ENCODE measurements around the gene RALGAPA2.

The RALGAPA2 gene

DNA sequence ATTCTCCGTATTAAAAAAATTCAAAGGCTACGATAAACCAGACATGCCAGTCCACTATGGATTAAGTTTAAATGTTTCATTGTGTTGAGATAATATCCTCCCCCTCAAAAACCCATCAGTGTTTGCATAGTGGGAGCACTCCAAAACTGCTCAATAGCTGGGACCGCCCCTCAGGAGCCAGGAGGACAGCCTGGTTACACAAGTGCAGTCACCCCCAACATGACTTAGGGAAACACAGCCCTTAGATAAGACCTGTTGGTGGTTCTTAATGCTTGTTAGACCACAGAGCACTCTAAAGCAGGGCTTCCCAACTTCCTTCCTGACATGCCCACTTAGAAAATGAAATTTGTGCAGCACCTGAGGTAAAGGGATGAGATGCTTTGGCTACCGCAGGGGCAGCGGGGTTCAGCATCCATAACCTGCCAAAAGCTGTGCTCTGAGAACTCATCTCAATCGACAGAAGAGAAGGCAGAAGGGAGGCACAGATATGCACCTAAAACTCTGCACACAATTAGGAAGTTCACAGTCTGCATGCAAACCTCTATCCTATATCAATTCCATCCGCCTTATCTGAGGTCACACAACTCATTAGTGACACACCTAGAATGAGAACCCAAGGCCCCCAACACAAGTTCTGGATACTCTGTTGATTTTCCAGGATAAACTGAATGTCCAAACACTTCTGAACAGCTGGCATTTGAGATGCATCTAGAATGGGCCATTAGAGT lies 74.3 kb downstream of the RALGAPA2 start:
- no peak for DNase-seq (ENCODE audit: extremely low read depth in 1 of 2, low read depth in 1 of 2)

- DNase-seq (ENCODE audit: extremely low read depth in 1 of 2, low read depth in 1 of 2): no peak
These were observed 77.4 kb downstream of the RALGAPA2 start for GRCh38 chr20:20635006-20635405.

DNA sequence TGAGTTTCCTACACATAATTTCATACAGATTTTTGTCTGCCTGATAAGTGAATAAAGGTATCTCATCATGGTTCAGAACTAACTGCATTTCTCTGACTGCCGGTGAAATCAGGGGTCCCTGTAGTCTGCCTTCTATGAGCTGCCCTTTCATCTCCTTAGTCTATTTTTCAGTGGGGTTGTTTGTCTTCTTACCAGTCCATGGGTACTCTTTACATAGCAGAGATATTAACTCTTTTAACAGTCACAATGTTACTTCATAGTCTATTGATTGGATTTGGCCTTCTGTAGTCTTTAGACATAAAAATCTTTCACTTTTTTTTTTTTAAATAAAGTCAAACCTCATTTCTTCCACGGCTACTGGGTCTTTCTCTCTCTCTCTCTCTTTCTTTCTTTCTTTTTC lies 79.8 kb downstream of the RALGAPA2 start:
- DNase-seq (ENCODE audit: extremely low read depth in 1 of 2, low read depth in 1 of 2): no peak

- DNase-seq (ENCODE audit: extremely low read depth in 1 of 2, low read depth in 1 of 2): no peak
These were observed 81.9 kb downstream of the RALGAPA2 start for GRCh38 chr20:20630551-20630950.

DNA sequence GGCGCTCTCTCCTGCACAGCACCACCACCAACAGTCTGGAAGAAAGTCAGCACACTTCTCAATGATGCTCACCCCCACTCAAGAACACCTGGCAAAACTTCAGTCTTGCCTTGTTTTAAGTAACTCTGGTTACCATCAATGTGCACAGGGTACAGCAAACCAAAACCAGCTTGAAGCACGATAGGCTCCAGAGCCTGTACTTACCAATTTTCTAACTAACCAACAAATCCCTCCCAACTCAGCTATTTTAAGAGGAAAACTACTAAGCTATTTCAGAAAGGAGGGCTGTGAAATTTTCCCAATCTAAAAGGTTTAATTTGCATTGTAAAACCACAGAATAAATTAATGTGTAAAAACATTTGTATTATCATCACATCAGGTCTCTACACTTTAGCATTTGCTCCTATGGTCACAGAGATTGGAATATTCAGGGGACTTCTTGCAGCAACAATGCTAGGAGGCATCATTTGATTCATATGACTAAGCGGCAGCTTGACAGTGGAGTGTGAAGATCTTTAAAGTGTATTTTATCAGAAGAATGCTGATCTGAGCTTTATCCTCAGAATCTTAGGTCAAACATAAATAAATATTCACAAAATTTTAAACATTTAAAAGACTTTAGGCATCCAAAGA lies 82.8 kb downstream of the RALGAPA2 start:
- DNase-seq (ENCODE audit: extremely low read depth in 1 of 2, low read depth in 1 of 2): no peak

GRCh38 chr20:20628314-20628713 lies 84.1 kb downstream of the RALGAPA2 start:
- no peak for DNase-seq (ENCODE audit: extremely low read depth in 1 of 2, low read depth in 1 of 2)

- DNase-seq (ENCODE audit: extremely low read depth in 1 of 2, low read depth in 1 of 2): no peak
These were observed 85.0 kb downstream of the RALGAPA2 start for GRCh38 chr20:20627471-20627870.

DNA sequence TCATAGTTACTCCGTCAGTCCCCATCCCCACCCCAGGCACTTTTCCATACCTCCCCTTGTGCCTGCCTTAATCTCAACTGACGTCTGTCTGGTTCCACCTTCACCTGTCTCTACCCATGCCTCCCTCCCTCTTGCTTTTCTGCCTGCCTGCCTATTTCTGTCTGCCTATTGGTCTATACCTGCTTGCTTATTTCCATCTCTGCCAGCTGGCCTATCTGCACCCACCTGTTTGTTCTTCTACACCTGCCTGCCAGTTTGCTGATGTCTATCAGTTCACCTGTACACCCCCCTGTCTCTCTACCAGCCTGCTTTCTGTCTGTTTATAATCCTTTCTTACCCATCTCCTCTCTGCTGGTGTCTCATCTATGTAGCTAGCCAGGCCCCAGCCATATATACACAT lies 87.5 kb downstream of the RALGAPA2 start:
- DNase-seq (ENCODE audit: extremely low read depth in 1 of 2, low read depth in 1 of 2): no peak

DNA sequence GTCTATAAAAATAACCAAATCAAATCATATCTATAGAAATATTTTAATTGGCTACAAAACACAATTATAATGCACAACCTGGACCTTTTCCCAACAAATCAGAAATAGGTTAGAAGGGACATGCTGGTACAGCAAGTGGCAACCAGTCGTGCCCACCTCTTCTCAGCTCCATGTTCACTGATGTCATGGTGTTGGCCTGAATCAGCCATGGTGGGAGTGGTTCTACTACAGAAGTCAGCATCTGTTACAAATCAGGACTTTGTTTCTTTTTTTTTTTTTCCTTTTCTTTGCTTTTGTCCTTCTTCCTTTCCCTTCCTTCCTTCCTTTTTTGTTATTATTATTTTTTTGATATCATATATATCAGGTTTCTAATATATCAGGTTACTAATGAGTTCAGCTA lies 91.2 kb downstream of the RALGAPA2 start:
- no peak for DNase-seq (ENCODE audit: extremely low read depth in 1 of 2, low read depth in 1 of 2)

DNA sequence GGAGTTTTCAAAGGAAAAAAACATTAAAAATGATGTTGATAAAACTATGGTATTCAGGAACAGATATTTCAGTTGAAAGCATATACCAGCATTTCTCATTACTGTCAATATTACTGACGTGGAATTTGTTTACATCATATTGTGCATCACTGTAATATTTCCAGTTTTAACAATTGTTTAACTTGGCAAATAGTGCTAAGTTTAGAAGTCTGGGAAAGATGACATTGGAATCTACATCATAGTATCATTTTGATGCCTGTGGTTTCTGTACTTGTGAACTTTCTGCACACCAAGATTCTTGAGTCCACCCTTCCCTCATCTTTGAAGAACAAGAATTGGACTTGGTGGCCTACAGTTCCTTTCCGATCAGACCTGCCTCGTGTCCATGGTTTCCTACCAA lies 98.1 kb downstream of the RALGAPA2 start:
- DNase-seq (ENCODE audit: extremely low read depth in 1 of 2, low read depth in 1 of 2): no peak

DNA sequence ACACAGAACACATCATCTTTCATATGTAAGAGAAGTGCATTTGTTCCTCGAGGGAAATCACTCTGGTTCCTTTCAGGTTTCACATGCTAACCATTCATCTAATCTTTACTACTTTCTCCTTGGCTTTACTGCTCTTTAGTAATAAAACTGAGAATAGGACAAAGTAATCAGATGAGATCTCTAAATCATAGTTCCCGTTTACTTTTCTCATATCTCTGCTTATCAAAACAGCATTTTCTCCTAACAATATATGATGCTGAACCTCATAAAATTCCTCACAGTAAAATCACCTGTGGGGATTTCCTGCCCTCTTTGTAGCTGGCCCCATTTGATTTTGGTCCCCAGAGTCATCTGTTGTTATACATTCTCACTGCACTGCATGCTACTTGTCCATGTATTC lies 100.2 kb downstream of the RALGAPA2 start:
- DNase-seq (ENCODE audit: extremely low read depth in 1 of 2, low read depth in 1 of 2): no peak

GRCh38 chr20:20611167-20611566 lies 101.3 kb downstream of the RALGAPA2 start:
- DNase-seq (ENCODE audit: extremely low read depth in 1 of 2, low read depth in 1 of 2): no peak

DNA sequence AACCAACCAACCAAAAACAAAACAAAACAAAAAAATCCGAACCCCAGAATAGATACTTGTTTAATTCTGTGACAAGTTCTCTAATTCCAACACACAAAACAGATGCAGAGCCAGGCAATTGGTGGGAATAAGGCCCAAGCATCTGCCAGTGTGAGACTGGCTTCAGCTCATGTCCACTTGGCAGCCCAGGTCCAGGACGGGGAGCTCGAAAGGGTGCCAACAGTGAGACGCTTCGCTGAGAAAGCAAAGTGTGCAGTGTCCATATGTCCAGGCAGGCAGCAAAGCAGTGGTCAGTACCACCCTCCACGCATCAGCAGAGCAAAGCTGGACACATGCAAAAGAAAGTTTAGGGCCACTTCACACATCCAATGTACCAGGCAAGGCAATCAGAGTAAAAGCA lies 102.9 kb downstream of the RALGAPA2 start:
- DNase-seq (ENCODE audit: extremely low read depth in 1 of 2, low read depth in 1 of 2): no peak

DNA sequence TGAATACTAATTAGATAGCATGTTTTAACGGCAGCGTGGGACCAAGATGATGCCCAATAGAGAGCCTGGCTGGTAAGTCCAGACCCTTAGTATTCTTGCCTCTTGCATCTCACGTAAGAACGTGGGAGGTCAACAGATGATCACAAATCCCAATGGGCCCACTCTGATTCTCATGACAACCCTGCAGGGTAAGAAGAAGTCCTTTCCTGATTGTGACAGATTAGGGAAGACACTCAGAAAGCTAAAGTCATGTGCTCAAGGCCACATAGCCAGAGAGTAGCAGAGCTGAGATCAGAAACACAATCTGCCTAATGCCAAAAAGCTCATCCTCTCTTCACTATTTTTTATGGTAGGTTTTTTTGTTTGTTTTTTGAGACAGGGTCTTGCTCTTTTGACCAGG lies 103.8 kb downstream of the RALGAPA2 start:
- DNase-seq (ENCODE audit: extremely low read depth in 1 of 2, low read depth in 1 of 2): no peak

- DNase-seq (ENCODE audit: extremely low read depth in 1 of 2, low read depth in 1 of 2): no peak
These were observed 104.4 kb downstream of the RALGAPA2 start for GRCh38 chr20:20608041-20608440.

GRCh38 chr20:20606881-20607280 lies 105.6 kb downstream of the RALGAPA2 start:
- no peak for DNase-seq (ENCODE audit: extremely low read depth in 1 of 2, low read depth in 1 of 2)

DNA sequence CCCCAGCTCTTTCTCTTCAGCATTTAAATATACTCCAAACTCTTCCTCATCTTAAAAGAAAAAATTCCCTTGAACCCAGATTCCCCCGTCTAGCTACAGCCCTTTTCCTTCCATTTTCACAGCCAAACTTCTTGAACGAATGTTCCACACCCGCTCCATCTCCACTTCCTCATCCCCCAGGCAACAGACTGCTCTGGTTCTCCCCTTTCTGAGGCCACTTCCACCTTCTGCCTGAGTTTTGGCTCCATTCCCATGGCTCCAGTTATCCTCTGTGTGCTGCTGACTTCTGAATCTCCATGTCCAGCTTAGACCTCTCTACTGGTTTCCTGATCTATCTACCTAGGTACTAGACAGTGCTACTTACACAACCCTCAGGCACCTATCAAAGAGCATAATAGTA lies 106.4 kb downstream of the RALGAPA2 start:
- no peak for DNase-seq (ENCODE audit: extremely low read depth in 1 of 2, low read depth in 1 of 2)

DNA sequence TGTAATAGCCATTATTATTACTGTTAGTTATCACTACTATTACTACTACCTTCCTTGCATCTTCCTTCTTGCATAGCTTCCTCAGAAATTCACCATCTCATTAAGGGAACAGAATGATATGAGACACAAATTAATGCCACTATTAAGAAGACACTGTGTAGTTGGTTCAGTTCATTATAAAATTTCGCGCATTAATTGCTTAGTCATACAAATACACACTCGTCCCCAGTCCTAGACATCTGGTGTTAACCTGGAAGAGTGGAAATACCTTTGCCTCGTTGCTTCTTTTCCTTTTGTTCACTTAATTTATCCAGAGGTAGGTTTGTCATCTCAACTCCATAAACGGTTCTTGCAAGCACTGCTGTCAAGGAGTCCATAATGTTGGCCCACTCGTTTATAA lies 107.5 kb downstream of the RALGAPA2 start:
- DNase-seq (ENCODE audit: extremely low read depth in 1 of 2, low read depth in 1 of 2): no peak

- DNase-seq (ENCODE audit: extremely low read depth in 1 of 2, low read depth in 1 of 2): no peak
These were observed 108.1 kb downstream of the RALGAPA2 start for GRCh38 chr20:20604357-20604756.

GRCh38 chr20:20603339-20603990 lies 109.0 kb downstream of the RALGAPA2 start:
- DNase-seq (ENCODE audit: extremely low read depth in 1 of 2, low read depth in 1 of 2): no peak

GRCh38 chr20:20597966-20598365 lies 114.5 kb downstream of the RALGAPA2 start:
- no peak for DNase-seq (ENCODE audit: extremely low read depth in 1 of 2, low read depth in 1 of 2)

DNA sequence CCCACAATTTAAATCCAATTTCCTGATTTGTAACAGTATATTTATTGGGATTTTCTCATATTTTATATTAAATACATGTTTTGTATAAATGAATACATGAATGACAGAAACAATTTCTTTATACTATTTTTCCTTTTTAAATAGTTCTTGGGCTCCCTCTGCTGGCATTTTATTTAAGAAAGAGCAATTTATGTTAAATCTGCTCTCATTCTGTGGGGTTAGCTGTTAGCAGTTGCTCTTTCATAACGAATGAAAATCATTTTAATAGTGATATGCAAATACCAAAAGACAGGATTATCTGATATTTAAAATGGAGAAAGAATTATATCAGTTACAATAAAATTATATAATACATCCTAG lies 118.3 kb downstream of the RALGAPA2 start:
- no peak for DNase-seq (ENCODE audit: extremely low read depth in 1 of 2, low read depth in 1 of 2)
